HG03342 (cell line): Measurements from ENCODE around the gene CRYBB1.

Experiments
- ATAC-seq: cut with Tn5 transposase; IDR thresholded peaks from one replicate; pipeline ENCODE4 v1.9.1; 2021; ENCODE audit warnings: mild to moderate bottlenecking, moderate library complexity; ENCODE audit not compliant: unreplicated experiment

Gene CRYBB1

DNA sequence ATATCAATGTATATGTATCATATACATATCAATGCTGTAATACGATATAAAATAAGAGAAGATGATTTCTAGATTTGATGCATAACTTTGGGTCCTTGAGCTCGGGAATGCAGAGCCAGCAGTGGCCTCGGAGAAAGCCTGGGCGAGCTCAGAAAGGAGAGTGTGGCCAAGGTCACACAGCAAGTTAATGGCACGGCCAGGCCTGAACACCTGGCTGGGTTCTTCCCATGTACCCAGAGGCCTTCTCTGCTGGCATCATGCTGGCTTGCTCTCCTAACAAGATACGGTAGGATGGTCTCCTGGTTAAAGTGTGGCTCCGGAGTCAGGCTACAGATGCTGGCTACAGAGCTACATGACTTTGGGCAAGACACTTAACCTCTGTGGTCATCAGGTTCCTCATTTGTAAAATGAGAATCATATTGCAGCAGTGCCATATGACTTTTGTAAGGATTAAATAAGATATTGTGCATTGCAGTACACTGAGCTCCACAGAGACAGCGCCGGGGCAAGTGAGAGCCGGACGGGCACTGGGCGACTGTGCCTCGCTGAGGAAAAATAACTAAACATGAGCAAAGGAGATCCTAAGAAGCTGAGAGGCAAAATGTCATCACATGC is 57.8 kb downstream of the CRYBB1 start:
- ATAC-seq, result no peak

DNA sequence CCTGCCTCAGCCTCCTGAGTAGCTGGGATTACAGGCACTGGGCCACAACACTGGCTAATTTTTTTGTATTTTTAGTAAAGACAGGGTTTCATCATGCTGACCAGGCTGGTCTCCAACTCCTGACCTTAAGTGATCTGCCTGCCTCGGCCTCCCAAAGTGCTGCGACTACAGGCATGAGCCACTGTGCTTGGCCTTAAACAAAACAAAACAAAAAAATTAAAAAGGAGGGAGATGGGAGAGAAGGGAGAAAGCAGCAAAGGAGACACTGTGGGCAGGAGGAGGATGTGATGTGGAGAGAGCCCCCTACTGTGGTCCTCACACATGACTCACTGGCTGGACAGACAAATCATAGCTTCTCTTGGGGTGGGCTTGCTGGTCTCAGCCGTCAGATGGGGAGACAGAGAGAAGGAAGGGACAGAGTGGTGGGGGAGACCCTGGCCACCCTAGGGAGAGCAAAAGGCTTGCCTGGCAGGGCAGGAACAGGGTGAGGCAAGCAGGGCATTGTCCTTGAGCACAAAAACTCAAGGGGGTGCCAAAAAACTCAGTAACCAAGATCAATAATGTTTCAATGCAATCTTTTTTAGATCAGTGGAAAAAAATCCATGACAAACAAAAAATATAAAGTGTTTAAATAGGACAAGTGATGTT is 59.5 kb downstream of the CRYBB1 start:
- no peak for ATAC-seq

DNA sequence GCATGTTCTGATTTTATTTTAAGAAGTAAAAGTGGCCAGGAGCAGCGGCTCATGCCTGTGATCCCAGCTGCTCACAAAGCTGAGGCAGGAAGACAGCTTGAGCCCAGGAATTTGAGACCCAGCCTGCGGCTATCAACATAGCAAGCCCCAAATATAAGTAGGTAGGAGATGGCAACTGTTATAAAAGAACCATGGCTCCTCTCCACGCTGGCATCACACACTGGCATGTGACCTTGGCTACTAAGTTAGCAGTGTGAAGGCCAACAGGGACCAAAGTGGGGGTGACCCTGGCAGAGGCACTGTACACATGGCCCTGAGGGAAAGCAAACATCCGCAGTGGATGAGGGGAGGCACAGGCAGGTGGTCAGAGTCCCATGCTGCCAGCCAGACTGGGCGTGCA is 60.9 kb downstream of the CRYBB1 start:
- ATAC-seq, result no peak

DNA sequence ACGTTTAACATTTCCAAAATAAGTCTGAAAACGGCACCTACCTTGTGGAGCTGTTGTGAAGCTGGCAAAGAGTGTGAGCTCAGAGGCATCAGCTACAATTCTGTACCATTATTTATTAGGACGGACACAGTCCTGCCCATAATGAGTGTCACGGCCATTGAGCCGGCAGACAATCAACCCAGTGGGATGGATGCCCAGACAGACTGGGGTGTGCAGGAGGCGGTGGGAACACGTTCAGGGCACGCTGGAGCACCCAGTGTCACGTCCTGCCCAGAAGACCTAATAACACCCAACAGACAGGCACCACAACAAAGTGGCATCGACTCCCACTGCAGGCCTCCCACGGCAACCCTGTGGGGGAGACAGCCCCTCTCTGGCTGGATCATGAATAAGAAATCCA is 62.3 kb downstream of the CRYBB1 start:
- ATAC-seq, result no peak

DNA sequence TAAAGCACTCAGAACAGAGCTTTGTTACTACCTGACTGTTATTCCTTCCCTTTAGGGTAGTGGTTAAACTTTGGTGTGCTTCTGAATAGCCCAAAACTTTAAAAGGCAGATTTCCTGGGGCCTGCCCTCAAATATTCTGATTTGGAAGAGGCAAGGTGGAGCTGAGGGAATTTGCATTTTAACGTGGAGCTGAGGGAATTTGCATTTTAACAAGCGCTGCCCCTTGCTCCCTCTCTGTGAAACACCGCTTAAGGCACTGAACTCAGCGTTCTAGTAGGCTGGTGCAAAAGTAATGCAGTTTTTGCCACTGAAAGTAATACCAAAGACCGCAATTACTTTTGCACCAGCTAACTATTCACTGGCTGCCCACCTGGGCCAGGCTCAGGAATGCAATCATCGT is 62.9 kb downstream of the CRYBB1 start:
- no peak for ATAC-seq

DNA sequence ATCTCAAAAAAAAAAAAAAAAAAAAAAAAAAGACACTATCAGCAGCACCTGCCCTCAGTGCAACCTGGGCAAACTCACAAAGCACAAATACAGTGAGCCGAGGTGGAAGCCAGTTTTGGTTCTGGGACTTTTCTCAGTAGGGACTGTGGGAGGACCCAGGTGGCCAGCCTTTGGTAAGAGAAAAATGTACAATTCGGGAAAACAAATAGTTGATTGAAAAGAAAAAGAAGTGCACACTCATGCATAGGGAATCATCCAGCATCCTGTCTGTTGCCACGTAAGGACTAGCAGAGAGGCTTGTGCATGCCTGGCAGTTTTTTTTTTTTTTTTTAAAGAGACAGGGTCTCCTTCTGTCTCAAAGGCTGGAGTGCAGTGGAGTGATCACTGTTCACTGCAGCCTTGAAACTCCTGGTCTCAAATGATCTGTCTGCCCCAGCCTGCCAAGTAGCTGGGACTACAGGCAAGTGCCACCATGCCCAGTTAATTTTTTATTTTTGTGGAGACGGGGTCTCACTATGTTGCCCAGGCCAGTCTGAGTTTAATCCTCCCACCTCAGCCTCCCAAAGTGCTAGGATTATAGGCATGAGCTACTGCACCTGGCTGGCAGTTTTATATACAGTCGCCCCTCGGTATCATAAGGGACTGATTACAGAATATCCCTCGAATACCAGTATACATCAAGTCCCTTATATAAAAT is 64.6 kb downstream of the CRYBB1 start:
- no peak for ATAC-seq

DNA sequence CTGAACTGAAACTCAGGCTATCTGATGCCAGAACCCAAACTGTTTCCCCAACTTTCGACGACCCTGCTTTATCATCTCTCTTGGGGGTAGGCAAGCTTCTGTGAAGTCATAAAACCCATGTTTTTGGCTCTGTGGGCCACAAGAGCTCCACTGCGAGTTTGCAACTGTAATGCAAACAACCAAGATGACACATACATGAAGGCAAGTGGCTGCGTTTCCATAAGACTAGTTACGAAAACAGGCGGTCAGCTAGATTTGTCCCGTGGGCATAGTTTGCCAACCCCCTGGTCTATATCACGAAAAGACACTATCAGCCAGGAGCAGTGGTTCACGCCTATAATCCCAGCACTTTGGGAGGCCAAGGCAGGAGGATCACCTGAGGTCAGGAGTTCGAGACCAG is 65.4 kb downstream of the CRYBB1 start:
- ATAC-seq, result no peak

DNA sequence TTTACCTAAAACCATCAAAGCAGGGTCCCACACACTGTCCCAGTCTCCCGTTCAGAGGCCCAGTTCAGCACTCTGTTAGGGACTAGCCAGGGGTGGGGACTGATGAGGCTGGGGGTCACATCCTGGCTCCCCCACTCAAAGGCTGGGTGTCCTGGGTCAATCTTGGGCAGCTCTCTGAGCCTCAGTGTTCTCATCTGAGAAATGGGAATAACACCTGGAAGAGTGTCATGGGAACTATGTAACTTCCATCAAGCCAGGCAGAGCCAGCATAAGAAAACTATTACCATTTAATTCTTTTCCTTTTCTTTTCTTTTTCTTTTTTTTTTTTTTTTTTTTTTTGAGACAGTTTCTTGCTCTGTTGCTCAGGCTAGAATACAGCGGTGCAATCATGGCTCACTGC is 66.3 kb downstream of the CRYBB1 start:
- no peak for ATAC-seq

DNA sequence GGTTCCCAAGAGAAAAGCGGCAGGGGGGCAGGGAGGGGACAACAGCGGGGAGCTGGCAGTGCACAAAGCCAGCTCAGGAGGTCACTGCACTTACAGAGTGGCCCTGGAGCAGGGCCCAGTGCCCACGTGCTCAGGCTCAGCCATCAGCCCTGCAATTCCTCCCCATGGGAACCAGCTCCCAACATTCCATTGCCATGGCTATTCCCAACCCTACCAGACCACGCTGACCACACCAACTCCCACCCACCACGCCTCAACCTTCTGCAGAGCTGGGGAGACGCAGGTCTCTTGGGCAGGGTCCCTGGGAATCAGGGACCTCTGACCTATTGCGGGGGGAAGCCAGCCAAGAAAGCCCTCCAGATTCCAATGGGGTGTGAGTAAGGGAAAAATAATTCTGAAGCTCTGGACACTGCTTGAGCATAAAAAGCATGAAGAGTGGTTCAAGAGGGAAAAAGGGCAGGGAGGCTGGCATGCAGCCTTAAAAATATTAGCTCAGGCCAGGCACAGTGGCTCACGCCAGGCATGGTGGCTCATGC is 67.3 kb downstream of the CRYBB1 start:
- ATAC-seq, result no peak

DNA sequence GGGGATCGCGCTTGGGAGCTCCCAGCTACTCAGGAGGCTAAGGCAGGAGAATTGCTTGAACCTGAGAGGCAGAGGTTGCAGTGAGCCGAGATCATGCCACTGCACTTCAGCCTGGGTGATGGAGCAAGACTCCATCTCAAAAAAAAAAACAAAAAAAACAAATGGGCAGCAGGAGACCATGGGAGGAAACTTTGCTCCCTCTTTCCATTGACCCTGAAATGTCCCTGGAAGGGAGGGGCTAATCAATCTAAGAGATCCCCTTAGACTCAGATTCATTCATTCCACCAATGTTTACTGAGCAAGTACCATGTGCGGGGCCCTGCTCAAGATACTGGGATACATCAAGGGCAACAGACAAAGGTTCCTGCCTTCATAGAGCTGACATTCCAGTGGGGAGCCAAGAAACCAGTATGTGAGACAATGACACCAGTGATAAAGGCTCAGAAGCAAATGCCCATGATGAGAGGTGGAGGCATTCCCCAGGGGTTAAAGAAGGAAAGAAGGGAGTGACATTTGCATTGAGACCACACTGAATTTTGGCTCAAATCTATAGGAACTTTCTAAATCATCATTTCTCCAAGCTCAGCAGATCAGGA is 67.8 kb downstream of the CRYBB1 start:
- no peak for ATAC-seq
